ENCODE data around the gene CHRM1.

The CHRM1 gene

DNA sequence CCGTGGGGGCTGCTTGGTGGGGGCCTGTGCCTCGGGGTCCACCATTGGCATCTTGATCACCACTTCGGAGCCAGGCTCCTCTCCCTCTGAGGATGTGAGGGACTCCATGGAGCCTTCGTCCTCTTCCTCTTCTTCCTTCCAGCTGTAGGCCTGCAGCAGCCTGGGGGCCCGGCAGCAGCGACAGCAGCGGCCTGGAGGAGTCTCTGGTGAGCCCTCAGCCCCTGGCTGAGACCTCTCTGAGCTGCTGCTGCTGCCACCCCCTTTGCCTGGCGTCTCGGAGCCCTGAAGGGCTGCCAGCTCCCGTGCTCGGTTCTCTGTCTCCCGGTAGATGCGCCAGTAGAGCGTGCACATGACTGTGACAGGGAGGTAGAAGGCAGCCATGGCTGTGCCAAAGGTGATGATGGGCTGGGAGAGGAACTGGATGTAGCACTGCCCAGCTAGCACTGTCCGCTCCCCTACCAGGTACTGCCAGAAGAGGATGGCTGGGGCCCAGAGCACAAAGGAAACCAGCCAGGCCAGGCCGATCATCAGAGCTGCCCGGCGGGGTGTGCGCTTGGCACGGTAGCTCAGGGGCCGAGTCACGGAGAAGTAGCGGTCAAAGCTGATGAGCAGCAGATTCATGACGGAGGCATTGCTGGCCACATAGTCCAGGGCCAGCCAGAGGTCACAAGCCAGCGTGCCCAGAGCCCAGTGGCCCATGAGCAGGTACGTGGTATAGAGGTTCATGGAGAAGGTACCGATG is 10.9 kb downstream of the CHRM1 start:
- H3K27ac ChIP-seq = peak overlapping the region; percentile 88
- TF ChIP-seq, protein P1, sequence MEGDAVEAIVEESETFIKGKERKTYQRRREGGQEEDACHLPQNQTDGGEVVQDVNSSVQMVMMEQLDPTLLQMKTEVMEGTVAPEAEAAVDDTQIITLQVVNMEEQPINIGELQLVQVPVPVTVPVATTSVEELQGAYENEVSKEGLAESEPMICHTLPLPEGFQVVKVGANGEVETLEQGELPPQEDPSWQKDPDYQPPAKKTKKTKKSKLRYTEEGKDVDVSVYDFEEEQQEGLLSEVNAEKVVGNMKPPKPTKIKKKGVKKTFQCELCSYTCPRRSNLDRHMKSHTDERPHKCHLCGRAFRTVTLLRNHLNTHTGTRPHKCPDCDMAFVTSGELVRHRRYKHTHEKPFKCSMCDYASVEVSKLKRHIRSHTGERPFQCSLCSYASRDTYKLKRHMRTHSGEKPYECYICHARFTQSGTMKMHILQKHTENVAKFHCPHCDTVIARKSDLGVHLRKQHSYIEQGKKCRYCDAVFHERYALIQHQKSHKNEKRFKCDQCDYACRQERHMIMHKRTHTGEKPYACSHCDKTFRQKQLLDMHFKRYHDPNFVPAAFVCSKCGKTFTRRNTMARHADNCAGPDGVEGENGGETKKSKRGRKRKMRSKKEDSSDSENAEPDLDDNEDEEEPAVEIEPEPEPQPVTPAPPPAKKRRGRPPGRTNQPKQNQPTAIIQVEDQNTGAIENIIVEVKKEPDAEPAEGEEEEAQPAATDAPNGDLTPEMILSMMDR (IDR thresholded peaks at IDR 0.05) = no peak
- no peak for TF ChIP-seq ZFX (IDR thresholded peaks at IDR 0.05; ENCODE audit: borderline replicate concordance)

DNA sequence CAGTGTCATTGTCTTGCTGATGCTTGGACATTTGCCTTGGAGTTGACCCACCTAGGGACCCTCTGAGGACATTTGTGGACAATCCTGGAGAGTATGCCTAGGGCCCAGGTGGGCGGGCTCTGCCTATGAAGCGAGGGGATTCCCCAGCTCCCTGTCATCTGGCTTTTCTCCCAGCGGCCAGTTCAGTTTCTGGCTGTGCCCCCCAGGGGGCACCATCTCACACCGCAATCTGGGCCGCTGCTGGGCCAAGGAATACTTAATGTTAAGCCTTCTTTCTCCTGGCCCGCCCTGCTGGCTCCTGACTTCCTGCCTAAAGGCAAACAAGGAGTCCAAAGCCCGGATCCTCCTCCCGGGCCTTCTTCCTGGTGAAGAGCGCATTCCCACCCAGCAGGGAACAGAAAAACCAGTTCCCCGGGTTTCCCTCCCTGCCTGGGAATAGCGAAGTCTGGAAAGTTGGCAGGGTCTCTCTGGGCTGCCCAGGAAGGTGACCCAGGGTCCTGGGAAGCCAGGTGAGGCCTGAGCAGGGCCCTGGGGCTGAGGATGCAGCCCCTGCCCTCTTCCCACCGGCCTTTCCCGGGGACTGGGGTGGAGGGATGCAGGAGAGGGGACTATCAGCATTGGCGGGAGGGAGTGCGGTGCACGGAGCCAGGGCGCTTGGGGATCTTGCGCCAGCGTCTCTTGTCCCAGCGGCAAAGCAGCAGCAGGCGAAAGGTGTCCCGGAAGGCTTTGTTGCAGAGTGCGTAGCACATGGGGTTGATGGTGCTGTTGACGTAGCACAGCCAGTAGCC is 11.9 kb downstream of the CHRM1 start:
- TF ChIP-seq ZFX (IDR thresholded peaks at IDR 0.05; ENCODE audit: borderline replicate concordance) = no peak
- TF ChIP-seq, protein P1 (IDR thresholded peaks at IDR 0.05) = peak; percentile 88
- peak overlapping the region; percentile 88 for H3K27ac ChIP-seq

DNA sequence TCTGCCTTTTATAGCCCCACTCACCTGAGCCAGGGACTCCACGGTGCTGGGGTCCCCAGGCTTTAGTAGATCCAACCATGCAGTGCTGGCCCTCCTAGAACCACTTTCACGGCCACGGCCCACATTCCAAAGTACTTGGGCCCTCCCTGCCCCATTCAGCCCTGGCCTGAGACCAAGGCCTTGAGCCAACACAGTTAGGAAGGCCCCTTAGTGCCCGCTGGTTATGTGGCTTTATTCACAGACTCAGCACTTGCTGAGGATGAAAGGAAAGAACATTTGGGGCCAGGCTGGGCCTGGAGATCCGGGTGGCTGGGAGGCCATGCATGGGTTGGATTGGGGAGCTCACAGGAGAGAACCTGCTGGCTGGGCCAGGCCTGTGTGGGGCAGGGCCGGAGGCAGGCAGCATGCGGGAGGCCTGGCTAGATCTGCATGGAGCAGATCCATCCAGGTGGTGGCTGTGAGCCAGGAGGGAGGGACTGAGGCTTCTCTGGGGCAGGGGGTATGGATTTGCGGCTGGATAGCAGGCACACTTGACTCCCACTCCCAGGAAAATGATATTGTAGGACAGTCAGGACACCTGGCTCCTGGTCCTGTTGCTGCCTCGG is 12.6 kb downstream of the CHRM1 start:
- peak overlapping the region; percentile 88 for H3K27ac ChIP-seq
- TF ChIP-seq, protein P1 (IDR thresholded peaks at IDR 0.05) = no peak
- no peak for TF ChIP-seq ZFX (IDR thresholded peaks at IDR 0.05; ENCODE audit: borderline replicate concordance)

DNA sequence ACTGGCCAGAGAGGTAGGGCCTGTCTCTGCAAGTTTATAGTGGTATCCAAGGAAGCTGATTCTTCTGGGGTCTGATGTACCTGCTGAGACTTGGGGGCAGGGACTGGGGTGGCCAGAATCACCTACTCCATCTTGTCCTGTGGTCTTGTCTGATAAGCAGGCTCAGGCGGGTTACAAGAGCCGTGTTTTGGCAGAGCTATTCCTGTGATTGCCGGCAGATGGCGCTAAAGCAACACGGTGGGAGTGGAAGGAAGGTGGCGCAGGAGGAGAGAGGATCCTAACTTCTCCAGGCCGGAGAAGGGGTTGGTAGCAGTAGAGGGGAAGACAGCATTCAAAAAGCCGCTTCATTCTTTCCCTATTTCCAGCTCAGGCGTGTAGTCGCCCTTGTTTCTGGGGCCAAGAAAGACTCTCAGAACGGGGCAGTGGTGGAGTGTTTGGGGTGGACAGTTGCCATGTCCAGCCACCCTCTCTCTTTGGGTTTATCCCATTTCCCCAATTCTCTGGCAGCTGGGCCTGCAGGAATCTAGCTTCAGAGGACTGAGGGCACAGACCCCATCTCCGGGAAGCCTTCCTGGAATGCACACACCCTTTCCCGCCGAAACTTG is 15.1 kb downstream of the CHRM1 start:
- TF ChIP-seq, protein P1 (IDR thresholded peaks at IDR 0.05) = peak; percentile 96
- TF ChIP-seq ZFX (IDR thresholded peaks at IDR 0.05; ENCODE audit: borderline replicate concordance) = no peak
- H3K27ac ChIP-seq = no peak overlapping the region

DNA sequence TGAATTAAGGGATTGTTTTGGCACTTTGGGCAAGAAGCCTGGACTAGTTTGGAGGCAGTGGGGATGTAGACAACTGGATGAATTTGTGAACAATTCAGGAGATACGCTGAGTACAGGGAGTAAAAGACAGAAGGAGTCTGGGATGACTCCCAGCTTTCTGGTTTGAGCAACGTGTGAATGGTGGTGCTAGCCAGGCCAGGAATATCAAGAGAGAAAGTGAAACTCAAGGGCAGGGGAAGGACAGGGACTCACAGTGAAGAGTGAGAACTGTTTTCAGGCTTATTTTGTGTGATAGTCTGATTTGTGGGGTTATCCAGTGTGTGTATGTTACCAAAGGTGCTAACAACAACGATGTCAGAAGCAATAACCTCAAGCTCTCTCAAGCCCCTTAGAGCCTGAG is 15.9 kb downstream of the CHRM1 start:
- no peak for TF ChIP-seq ZFX (IDR thresholded peaks at IDR 0.05; ENCODE audit: borderline replicate concordance)
- TF ChIP-seq, protein P1 (IDR thresholded peaks at IDR 0.05) = no peak
- no peak overlapping the region for H3K27ac ChIP-seq

DNA sequence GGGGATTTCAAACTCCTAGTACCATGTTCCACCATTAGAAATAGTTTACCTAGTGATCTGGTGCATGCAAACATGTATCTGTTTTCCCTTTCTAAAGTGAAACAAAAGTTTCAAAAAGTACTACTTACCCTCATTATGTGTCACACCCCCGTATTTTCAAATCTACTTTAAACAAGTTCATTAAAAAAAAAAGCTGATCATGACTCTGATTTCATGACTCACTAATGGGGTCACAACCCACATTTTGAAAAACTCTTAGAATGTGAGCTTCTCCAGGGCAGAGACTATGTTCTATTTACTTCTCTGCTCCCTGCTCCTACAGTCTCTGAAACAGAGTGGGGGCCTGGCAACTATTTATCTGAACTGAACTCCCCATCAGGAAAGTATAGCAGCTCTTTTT is 18.2 kb downstream of the CHRM1 start:
- TF ChIP-seq, protein P1 (IDR thresholded peaks at IDR 0.05) = no peak
- TF ChIP-seq ZFX (IDR thresholded peaks at IDR 0.05; ENCODE audit: borderline replicate concordance) = no peak

More for the DNA sequence above, 18.2 kb downstream of the CHRM1 start:
- H3K27ac ChIP-seq = no peak overlapping the region

Measured in 22Rv1 (cell line).